Choroid plexus epithelial cell (primary cell): ENCODE measurements around the gene XCL1.

ENCODE experiments used
- DNase-seq: peaks from one replicate; pipeline ENCODE4 v3.0.0-alpha.2; 2010; ENCODE audit warnings: low read depth
- H3K4me3 ChIP-seq: 2 replicates; pipeline ENCODE4 v1.5.1; 2011; ENCODE audit warnings: low read depth, mild to moderate bottlenecking, control low read depth, low read length, moderate library complexity
- TF ChIP-seq, protein P1 (sequence below): conservative IDR thresholded peaks from 2 replicates; pipeline ENCODE4 v1.5.1; 2011; ENCODE audit warnings: low read depth, mild to moderate bottlenecking, control low read depth, inconsistent platforms, low read length, moderate library complexity

XCL1 gene

GRCh38 chr1:168598125-168598524 lies 21.7 kb downstream of the XCL1 start:
- TF ChIP-seq, protein P1, sequence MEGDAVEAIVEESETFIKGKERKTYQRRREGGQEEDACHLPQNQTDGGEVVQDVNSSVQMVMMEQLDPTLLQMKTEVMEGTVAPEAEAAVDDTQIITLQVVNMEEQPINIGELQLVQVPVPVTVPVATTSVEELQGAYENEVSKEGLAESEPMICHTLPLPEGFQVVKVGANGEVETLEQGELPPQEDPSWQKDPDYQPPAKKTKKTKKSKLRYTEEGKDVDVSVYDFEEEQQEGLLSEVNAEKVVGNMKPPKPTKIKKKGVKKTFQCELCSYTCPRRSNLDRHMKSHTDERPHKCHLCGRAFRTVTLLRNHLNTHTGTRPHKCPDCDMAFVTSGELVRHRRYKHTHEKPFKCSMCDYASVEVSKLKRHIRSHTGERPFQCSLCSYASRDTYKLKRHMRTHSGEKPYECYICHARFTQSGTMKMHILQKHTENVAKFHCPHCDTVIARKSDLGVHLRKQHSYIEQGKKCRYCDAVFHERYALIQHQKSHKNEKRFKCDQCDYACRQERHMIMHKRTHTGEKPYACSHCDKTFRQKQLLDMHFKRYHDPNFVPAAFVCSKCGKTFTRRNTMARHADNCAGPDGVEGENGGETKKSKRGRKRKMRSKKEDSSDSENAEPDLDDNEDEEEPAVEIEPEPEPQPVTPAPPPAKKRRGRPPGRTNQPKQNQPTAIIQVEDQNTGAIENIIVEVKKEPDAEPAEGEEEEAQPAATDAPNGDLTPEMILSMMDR: no peak
- H3K4me3 ChIP-seq: no peak overlapping the region
- no peak for DNase-seq

DNA sequence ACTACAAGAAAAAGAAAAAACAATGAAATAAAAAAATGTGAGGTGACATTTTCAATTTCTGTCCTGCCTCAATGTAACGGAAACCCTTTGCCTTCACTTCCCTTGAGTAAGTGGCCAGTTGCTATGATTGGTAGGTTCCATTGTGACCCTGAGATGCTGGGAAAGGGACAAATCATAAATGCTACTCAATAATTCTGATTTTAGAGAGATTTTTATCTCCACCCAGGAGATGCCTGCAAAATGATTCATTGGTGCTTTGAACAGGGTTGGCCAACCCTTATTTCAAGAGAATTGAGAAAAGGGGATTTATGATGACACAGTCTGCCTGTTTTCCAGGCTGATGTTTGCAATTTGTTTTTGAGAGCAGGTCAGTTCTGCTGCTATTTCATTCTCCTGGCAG lies 22.5 kb downstream of the XCL1 start:
- DNase-seq: no peak
- no peak overlapping the region for H3K4me3 ChIP-seq
- TF ChIP-seq, protein P1: no peak

DNA sequence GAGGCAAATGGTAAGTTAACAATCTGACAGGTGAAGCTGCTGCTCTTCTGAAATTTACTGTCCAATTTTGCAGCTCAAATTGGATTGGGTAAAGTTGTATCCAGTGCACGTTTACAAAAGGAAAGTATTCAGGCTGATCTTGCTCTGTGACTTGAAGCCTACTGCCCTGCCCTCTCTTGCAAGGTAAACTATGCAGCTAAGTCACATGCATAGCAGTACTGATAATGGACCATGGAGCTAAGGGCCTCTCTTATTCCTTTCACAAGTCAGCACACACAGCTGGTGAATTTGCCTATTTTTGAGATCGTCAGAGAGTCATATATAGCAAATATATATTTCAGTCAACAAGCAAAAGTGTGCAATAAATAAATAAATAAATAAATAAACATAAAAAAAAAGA lies 23.2 kb downstream of the XCL1 start:
- TF ChIP-seq, protein P1: no peak
- DNase-seq: no peak
- H3K4me3 ChIP-seq: no peak overlapping the region

GRCh38 chr1:168601051-168601450 lies 24.6 kb downstream of the XCL1 start:
- H3K4me3 ChIP-seq: no peak overlapping the region
- TF ChIP-seq, protein P1: no peak
- DNase-seq: no peak

DNA sequence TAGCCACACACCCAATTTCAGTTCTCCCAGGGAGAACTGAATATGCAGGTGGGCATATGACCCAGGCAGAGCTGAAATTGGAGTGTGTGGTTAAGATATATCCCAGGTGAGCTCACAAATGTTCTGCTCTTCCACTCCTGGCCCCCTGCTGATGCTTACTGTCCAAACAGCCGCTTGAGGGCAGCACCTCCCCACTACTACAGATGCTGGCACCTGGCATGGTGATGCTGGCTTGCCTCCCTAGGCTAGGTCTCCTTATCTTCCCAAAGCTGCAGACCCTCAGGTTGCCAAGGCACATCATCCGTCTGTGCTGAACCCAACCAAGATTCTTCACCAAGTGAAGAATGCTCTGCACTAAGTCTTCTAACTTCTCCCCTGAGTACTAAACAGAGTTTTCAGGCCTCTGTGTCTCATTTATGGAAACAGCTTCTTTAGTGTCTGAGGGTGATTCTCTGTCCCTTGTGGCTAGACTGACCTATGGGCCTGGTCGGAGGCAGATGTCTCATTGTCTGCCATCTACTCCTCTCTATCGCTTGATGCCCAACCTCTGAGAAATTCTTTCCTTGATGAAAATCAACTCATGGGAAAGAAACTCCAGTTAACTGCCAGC lies 27.2 kb downstream of the XCL1 start:
- TF ChIP-seq, protein P1: peak; percentile 88
- DNase-seq: peak; percentile 78
- no peak overlapping the region for H3K4me3 ChIP-seq

DNA sequence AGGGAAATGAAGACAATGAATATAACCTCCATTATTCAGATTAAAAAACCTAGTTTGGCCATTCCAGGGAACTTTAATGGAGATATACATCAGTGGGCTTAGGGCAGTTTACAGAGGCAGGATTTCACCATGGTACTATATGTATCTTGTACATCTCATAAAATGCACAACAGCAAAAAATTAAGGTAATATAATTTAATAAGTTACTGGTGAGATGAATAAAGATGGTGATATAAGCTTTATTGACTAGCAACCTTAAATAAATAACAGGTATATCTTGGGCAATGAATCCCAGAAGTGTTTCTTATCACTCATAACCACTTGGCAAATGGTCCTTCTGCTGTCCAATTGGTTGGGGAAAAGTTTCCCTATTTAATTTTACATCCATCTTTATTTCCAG lies 29.0 kb downstream of the XCL1 start:
- TF ChIP-seq, protein P1: no peak
- H3K4me3 ChIP-seq: no peak overlapping the region
- DNase-seq: no peak

- no peak for DNase-seq
- TF ChIP-seq, protein P1: no peak
- H3K4me3 ChIP-seq: no peak overlapping the region
Measured at GRCh38 chr1:168606096-168606495, 29.7 kb downstream of the XCL1 start.
